Stimulated activated CD8-positive, alpha-beta memory T cell treated with anti-CD3 and anti-CD28 coated beads, Interleukin-15, amount 100 ng/mL, for 4 hours (primary cell): ENCODE results near the gene NCMAP.

Experiments used
- DNase-seq, 2 donors: peaks; one replicate each; pipeline ENCODE4 v3.0.0-alpha.2; 2020; ENCODE audit warnings: low read depth in 2 of 2

The NCMAP gene

GRCh38 chr1:24622218-24622617 is 66.3 kb downstream of the NCMAP start:
- no peak for DNase-seq

- DNase-seq = no peak
Observed at GRCh38 chr1:24632832-24633175, 76.9 kb downstream of the NCMAP start.

- DNase-seq = no peak
Observed at GRCh38 chr1:24635195-24635843, 79.4 kb downstream of the NCMAP start.

DNA sequence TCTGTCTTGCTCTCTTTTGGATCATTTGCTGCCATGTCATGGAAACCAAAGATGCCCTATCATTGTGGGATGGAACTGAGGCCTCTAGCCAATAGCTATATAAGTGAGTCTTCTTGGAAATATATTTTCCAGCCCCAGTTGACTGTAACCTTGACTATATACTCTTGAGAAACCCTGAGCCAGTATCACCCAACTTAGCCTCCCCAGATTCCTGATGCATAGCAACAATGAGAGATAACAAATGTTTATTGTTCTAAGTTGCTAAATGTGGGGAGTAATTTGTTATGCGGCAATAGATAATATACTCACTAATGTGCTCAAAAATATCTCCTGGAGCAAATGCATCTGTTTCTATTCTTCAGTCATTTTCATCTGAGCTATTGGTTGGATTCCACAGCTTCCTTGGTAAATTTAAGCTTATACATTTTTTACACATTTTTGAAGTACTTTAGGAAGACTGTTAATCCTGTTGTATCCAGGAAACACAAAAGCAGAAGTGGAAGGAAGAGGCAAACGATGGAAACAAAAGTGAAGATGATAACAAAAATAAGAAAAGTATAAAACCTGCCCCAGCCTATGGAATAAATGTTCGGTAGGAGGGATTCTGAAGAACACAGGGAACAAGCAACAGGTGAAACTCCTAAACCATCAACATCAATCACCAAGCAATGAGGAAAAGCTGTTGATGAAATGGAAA is 80.9 kb downstream of the NCMAP start:
- no peak for DNase-seq

GRCh38 chr1:24639094-24639493 is 83.2 kb downstream of the NCMAP start:
- no peak for DNase-seq

DNA sequence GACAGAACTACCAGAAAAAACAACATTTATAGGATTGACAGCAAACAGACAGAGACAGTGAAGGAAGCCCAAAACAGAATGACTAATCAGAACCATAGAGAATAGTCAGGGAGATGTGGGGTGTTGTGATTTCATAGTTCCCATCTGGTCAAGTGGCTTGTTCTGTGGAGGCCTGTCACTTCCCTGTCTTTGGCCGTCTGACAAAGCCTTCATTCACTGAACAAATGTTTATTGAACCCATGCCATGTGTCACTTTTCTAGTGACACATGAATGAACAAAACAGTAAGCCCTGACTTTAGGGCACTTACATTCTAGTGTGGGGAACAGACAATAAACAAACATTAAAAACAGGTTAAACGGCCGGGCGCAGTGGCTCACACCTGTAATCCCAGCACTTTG is 84.0 kb downstream of the NCMAP start:
- no peak for DNase-seq

GRCh38 chr1:24640288-24640687 is 84.4 kb downstream of the NCMAP start:
- no peak for DNase-seq

- peak in 1 of 2 donors; percentile 11 for DNase-seq
Observed at GRCh38 chr1:24641646-24642151, 85.8 kb downstream of the NCMAP start.

DNA sequence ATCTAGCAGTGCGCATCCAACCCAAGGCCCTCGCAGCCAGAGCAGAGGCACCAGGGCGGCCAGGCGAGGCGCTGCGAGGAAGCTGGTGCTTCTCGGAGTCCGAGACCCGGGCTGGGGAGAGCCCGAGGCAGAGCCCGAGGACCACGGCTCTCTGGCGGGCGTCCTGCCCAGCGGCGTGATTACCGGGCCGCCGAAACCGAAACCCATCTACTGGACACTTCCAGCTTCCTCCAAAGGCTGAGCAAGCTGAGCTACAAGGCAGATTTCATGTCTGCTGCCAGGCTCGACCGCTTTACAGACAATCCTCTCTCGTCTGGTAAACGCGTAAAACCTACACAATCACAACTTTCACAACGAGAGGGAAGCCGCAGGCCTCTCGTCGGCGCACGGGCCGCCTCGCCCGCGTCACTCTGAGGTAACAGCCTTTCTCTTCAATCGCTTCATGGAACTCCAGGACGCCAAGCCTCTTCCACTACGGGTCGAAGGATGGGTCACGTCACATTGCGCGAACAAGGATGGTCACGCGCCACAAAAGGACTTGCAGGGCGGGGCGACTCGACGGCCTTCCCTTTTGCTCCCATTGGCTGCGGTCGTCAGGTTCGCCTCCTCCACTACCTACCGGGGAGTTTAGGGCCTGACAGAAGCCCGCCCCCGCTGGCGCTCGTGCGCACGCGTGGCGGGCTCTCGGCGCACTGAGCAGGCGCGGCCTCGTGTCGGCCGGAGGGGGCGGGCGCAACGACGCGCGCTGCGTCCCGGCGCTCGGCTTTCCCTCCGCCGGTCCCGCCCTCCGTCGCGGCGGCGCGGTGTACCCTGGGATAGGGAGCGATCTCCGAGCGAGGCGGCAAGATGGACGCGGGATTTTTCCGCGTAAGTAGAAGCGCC is 86.8 kb downstream of the NCMAP start, which contains the start of gene SRRM1:
SRRM1 (plus strand) TSS at position 822 of the 882 bp plus-strand sequence; CDS start at position 847, 25 bp downstream.
- DNase-seq = peak; percentile 98

DNA sequence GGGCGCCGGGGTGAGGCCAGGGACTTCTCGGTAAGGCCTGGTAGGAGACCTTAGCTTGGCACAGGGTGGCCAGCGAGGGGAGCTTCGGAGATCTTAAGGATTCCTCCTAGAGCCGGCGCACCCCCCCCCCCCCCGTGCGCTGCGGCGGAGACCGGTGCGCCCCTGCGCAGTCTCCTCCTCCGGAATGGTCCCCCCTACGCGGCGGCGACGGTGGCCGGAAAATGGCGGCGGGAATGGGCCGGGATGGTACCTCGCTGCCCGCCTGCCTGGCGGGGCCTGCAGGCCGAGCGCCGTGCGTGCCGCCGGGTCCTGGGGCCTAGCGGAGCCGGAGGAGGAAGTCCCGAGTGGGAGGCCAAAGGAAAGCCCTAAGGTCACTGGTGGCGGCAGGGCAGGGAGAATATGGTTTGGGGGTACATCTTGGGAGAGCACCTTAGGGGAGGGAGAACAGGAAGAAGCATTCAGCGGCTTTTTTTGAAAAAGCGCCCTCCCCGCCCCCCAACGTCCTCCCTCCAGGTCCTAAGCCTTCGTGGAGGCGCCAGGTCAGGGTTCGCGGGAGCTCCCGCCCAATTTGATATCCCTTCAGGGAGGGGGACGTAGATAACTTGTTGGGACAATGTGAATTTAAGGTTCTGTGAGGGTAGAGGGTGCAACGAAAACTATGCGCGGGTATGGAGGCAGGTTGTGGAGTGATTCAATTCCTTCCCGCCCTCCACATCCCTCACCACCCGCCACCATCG is 87.6 kb downstream of the NCMAP start:
- no peak for DNase-seq

DNA sequence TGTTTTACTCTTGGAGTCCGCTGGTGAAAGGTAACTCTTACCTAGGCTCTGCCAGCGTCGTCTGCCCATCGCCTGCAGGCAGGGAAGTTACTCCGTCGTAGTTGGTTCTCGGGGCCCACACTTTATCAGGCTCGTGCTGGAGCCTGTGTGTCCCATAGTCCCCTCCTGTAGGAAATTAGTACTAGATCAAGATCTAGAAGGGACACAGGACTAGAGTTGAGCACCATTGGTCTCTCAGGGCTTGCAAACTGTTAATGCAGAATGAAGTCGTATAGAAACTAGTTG is 88.2 kb downstream of the NCMAP start:
- no peak for DNase-seq

DNA sequence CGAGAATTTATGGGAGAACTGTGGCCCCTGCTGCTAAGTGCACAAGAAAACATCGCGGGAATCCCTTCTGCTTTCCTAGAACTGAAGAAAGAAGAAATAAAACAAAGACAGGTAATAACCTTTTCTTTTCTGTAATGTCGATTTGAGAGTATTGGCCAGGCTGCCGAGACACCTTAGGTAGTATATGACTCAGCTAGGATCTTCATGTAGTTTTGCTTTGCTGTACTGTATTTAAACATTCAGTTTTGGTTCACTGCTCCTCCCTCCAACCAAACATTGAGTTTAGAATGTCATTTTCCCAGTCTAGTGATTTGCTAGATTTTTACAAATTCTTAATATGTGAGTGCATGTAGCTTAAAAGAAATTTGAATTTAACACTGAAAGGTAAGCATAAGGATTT is 93.0 kb downstream of the NCMAP start:
- no peak for DNase-seq

GRCh38 chr1:24652382-24652781 is 96.5 kb downstream of the NCMAP start:
- DNase-seq = no peak

DNA sequence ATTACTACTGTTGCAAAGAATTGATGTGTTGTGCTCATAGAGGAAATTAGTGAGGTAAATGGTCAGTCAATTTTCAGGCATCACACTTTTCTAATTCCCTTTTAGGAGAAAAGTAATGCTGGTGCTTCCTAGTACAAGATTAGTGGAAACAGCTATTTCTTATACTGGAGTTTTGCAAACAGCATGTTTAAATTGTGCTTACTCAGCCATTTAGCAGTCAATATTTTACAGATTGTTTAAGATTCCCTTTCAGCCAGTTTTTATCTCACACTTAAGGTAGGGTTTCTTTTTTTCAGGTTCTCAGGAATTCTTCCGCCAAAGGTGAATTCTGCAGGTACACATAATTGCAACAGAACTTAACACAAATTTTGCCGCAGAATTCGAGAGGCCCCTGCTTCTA is 98.1 kb downstream of the NCMAP start:
- DNase-seq = no peak

DNA sequence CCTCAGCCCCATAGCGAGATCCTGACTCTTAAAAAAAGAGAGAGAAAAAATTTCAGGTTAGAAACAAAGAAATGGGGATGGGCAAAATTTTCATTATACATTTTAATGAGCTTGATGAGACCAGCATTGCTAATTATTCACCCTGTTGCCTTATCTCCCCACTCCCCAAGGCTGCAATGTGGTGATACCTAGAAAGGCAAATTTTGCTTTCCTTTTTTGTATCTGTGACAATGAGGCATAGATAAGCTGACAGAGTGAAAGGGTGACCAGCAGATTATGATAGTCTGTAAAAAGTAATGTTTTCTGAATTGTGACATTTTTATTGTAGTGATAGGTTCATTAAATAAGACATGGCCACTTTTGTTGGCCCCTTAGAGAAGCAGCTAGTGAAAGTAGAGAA is 100.2 kb downstream of the NCMAP start:
- no peak for DNase-seq

- no peak for DNase-seq
Observed at GRCh38 chr1:24657781-24658180, 101.9 kb downstream of the NCMAP start.
